Muscle of arm (tissue), 14 donors: ENCODE measurements around the gene MYO1H. TPM values are rescaled to one million over a fixed set of nuclear protein-coding genes. Genes with fewer than 3 reads are reported as not detected.
"Not testable (repeated sequence)": the region's sequence is repeated elsewhere in the genome, so short reads cannot be mapped to it uniquely, and the experiment has no call there.

ENCODE experiments used
- DNase-seq: peaks from one replicate; pipeline ENCODE4 v3.0.0-alpha.2; 2013
- long read RNA-seq, 11 donors: transcript quantifications; one replicate each; lab custom pipeline, GENCODE V29; 2026
- polyA plus RNA-seq, 12 donors: library from polyadenylated mRNA; unstranded; fragments of 120-200 nt; gene quantifications; one replicate each; pipeline ENCODE4 v1.2.1, GENCODE V29; 2013; ENCODE audit not compliant: insufficient read length in 12 of 12

The MYO1H gene
- polyA plus RNA-seq: 1 to 10 TPM in 1 of 12 donors, under 1 TPM in 8, not detected in 3; 0.09 to 1.2 (median 0.28) TPM
- long read RNA-seq, donor 1: 0 reads
- long read RNA-seq, donor 2: 0 reads
- long read RNA-seq, donor 3: 0 reads
- long read RNA-seq, donor 4: 0 reads
- long read RNA-seq, donor 5: 0 reads
- long read RNA-seq, donor 6: 0 reads
- long read RNA-seq, donor 7: 0 reads
- long read RNA-seq, donor 8: 0 reads
- long read RNA-seq, donor 9: 0 reads
- long read RNA-seq, donor 10: 0 reads
- long read RNA-seq, donor 11: 0 reads

- DNase-seq: no peak
Observed at GRCh38 chr12:109347589-109347988, at the start of gene MYO1H. TSS of gene MYO1H (plus strand) at chr12:109347900. CDS start at chr12:109347961, 61 bp downstream.

- DNase-seq: no peak
Observed at GRCh38 chr12:109299849-109300248, 47.9 kb upstream of the MYO1H start.

- DNase-seq: no peak
Observed at GRCh38 chr12:109301643-109302168, 46.0 kb upstream of the MYO1H start.

- no peak for DNase-seq
Observed at GRCh38 chr12:109302358-109302757, 45.3 kb upstream of the MYO1H start.

GRCh38 chr12:109302770-109303169 is 44.9 kb upstream of the MYO1H start:
- DNase-seq: no peak

- DNase-seq: no peak
Observed at GRCh38 chr12:109304485-109304884, 43.2 kb upstream of the MYO1H start.

GRCh38 chr12:109305547-109305946 is 42.2 kb upstream of the MYO1H start:
- DNase-seq: no peak

GRCh38 chr12:109307051-109307450 is 40.6 kb upstream of the MYO1H start:
- DNase-seq: no peak

- DNase-seq: no peak
Observed at GRCh38 chr12:109308534-109309380, 38.9 kb upstream of the MYO1H start, which contains the start of gene FOXN4. TSS of gene FOXN4 (minus strand) at chr12:109309284. CDS start at chr12:109308321, 963 bp downstream.

GRCh38 chr12:109309381-109310246 is 38.1 kb upstream of the MYO1H start:
- no peak for DNase-seq

- DNase-seq: no peak
Observed at GRCh38 chr12:109310247-109311125, 37.2 kb upstream of the MYO1H start.

- not testable (repeated sequence) for DNase-seq
Observed at GRCh38 chr12:109321294-109321693, 26.4 kb upstream of the MYO1H start.

GRCh38 chr12:109329003-109329402 is 18.7 kb upstream of the MYO1H start:
- no peak for DNase-seq

- DNase-seq: no peak
Observed at GRCh38 chr12:109329686-109330085, 18.0 kb upstream of the MYO1H start.

GRCh38 chr12:109330282-109331230 is 17.1 kb upstream of the MYO1H start:
- no peak for DNase-seq

GRCh38 chr12:109331301-109331952 is 16.3 kb upstream of the MYO1H start:
- DNase-seq: no peak

- DNase-seq: no peak
Observed at GRCh38 chr12:109334887-109335286, 12.8 kb upstream of the MYO1H start.

- no peak for DNase-seq
Observed at GRCh38 chr12:109336593-109336992, 11.1 kb upstream of the MYO1H start.

GRCh38 chr12:109343677-109344076 is 4.0 kb upstream of the MYO1H start:
- no peak for DNase-seq
